Smooth muscle cell of the pulmonary artery (primary cell): Measurements from ENCODE around the gene SMNDC1. TPM values are rescaled to one million over a fixed set of nuclear protein-coding genes. Genes with fewer than 3 reads are reported as not detected.

Experiments
- total RNA-seq: library from RNA; depleted of rRNA; stranded (reverse); fragments of >200 nt; gene quantifications from 2 replicates; pipeline ENCODE4 v1.2.3, GENCODE V29; 2014

SMNDC1 gene
- total RNA-seq = 8.9 and 9.3 TPM in 2 replicates

GRCh38 chr10:110304780-110305421 lies at the start of gene SMNDC1:
Gene SMNDC1 (minus strand): TSS chr10:110304920. CDS start chr10:110303587, 1,333 bp downstream.

Other genes with a start within 250 kb of the SMNDC1 start
- gene MXI1, start 97.3 kb downstream of the SMNDC1 start, total RNA-seq = 47.1 and 50.0 TPM in 2 replicates
- gene DUSP5, start 193.0 kb upstream of the SMNDC1 start, total RNA-seq = 11.0 and 15.8 TPM in 2 replicates